ENCODE data around the gene IL9R. TPM values are rescaled to one million over a fixed set of nuclear protein-coding genes. Genes with fewer than 3 reads are reported as not detected.
"Not testable (repeated sequence)": the region's sequence is repeated elsewhere in the genome, so short reads cannot be mapped to it uniquely, and the experiment has no call there.

IL9R gene
- total RNA-seq, 2 donors from 2014 or later: not detected

DNA sequence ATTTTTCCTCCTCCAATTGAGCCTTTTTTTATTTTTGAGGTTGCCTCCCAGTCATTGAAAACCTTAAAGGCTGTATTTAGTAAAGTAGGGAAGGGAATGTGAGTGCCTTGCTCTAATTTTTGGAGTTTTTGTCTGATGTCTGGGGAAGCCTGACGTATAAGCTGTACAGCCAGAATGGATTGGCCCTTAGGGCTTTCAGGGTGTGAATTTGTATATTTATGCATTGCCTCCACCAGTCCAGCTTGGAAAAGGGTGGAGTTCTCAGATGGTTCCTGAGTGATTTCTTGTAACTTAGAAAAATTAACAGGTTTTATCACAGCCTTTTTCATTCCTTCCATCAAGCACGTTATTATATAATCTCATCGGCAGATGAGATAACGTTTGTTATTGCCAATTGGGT lies 8.6 kb upstream of the IL9R start:
- Histone ChIP-seq H3K27ac (no peak overlapping the region), H3K4me3 (no peak overlapping the region), H3K9me3 (peaks cover 0 to 5% of the 10 kb centered on the region in 2 donors), H3K36me3 (no peaks in the 10 kb centered on the region), H3K27me3 (no peaks in the 10 kb centered on the region), H3K4me1 (no peaks in the 10 kb centered on the region)
- no peak for DNase-seq (ENCODE audit: low spot score)
- TF ChIP-seq, protein P1, sequence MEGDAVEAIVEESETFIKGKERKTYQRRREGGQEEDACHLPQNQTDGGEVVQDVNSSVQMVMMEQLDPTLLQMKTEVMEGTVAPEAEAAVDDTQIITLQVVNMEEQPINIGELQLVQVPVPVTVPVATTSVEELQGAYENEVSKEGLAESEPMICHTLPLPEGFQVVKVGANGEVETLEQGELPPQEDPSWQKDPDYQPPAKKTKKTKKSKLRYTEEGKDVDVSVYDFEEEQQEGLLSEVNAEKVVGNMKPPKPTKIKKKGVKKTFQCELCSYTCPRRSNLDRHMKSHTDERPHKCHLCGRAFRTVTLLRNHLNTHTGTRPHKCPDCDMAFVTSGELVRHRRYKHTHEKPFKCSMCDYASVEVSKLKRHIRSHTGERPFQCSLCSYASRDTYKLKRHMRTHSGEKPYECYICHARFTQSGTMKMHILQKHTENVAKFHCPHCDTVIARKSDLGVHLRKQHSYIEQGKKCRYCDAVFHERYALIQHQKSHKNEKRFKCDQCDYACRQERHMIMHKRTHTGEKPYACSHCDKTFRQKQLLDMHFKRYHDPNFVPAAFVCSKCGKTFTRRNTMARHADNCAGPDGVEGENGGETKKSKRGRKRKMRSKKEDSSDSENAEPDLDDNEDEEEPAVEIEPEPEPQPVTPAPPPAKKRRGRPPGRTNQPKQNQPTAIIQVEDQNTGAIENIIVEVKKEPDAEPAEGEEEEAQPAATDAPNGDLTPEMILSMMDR (IDR thresholded peaks at IDR 0.05): no peak

GRCh38 chrX:155993421-155993820 lies 4.1 kb upstream of the IL9R start:
- DNase-seq (ENCODE audit: low spot score): no peak
- Histone ChIP-seq H3K27ac (no peak overlapping the region), H3K27me3 (no peaks in the 10 kb centered on the region), H3K4me3 (no peak overlapping the region), H3K36me3 (no peaks in the 10 kb centered on the region), H3K9me3 (no peaks in the 10 kb centered on the region), H3K4me1 (no peaks in the 10 kb centered on the region)
- TF ChIP-seq, protein P1 (IDR thresholded peaks at IDR 0.05): no peak

DNA sequence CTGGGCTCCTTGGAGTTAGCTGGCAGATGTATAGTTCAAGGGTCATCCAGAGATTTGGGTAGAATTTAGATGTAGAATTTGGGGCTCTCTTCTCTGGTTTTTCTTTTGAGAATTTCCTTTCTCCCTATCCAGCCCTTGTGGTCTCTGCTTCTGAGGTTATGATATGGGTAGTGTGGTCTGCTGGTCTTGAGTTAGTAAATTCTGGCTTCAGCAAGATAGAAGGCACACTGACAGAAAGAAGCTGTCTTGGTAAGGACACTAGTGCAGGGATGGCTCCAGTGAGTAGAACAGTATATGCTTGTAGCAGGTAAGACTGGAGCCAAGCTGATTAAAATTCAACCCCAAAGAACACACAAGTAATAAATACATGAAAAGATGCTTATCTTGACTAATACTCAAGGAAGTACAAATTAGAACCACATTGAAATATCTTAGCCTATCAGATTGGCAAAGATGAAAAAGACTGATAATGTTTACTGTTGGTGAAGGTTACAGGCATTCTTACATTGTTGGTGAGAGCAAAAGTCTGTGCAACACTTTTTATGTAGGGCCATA lies 2.1 kb upstream of the IL9R start:
- no peaks in the 10 kb centered on the region for H3K4me1 ChIP-seq
- TF ChIP-seq, protein P1 (IDR thresholded peaks at IDR 0.05): no peak
- H3K4me3 ChIP-seq: no peak overlapping the region
- no peak overlapping the region for H3K27ac ChIP-seq
- DNase-seq (ENCODE audit: low spot score): no peak
- no peaks in the 10 kb centered on the region for H3K9me3 ChIP-seq
- no peaks in the 10 kb centered on the region for H3K27me3 ChIP-seq
- no peaks in the 10 kb centered on the region for H3K36me3 ChIP-seq

- no peaks in the 10 kb centered on the region for H3K27me3 ChIP-seq
- no peak overlapping the region for H3K27ac ChIP-seq
- H3K4me3 ChIP-seq: no peak overlapping the region
- H3K36me3 ChIP-seq: no peaks in the 10 kb centered on the region
- H3K4me1 ChIP-seq: no peaks in the 10 kb centered on the region
- no peak for DNase-seq (ENCODE audit: low spot score)
- H3K9me3 ChIP-seq: no peaks in the 10 kb centered on the region
- TF ChIP-seq, protein P1 (IDR thresholded peaks at IDR 0.05): no peak
These were observed 620 bp downstream of the IL9R start for GRCh38 chrX:155998116-155998515.

DNA sequence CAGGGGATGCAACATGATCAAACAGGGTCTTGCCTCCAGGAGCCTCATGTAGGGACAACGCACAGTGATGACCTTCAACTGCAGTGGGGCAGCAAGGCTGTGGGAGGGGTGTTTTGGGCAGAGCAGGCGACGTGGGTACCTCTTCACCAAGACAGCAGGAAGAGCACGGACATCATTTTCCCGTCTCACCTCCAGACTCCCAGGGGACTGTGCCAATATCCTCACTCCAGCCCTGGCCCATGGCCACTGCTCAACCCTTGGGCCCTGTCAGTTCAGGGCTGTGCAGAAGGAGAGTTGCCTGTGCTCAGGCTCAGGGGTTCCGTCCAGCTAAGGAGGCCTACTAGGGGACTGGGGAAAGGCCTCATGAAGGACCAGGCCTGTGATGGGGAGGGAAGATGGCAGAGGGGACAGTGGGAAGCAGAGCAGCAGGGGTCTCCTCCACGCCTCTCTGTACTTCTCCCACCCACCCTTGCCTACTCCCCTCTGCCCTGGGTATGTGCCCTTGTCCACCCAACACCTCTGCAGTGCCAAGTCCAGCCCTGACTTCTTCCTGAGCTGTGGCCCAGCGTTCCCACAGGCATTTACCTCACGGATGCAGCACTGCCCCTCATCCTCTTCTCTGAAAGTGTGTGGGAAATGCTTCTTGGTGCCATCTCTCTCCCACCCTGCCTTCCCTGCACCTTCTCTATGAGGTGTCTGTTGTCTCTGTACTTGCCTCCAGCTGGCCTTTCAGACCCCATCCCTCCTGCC lies 1.4 kb downstream of the IL9R start:
- Histone ChIP-seq H3K36me3 (no peaks in the 10 kb centered on the region), H3K27ac (no peak overlapping the region), H3K27me3 (no peaks in the 10 kb centered on the region), H3K9me3 (no peaks in the 10 kb centered on the region), H3K4me1 (no peaks in the 10 kb centered on the region), H3K4me3 (no peak overlapping the region)
- DNase-seq (ENCODE audit: low spot score): no peak
- TF ChIP-seq, protein P1 (IDR thresholded peaks at IDR 0.05): no peak

- not testable (repeated sequence) for H3K4me1 ChIP-seq; H3K9me3 ChIP-seq; H3K36me3 ChIP-seq; H3K27ac ChIP-seq; H3K4me3 ChIP-seq; H3K27me3 ChIP-seq; DNase-seq (ENCODE audit: low spot score)
These were observed 2.3 kb downstream of the IL9R start for GRCh38 chrX:155999751-156000150.
